ENCODE results near the gene ABHD4.

The ABHD4 gene

DNA sequence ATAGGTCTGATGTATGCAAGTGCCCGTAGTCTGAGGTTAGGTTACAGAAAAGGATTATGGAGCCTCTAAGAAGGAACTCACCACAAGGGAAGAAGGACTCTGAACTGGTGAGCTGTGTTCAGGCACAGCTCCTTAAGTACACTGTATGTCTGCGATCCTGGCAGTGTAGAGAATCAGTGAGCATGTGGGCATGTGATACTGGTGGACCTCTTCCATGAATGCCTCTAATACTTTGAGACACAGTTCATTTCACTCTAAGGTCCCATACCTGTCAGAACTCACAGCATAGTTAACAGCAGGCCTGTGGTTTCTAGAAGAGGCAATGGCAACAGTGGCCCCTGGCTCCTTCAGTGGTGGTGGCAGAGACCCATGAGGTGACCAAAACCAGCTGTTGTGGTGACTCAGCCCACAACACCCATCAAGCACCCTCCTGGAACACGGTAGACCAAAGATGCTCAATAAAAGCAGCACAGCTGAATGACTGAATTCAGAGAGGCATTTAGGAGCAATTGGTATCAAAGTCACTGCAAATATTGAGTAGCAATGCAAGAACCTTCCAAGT is 52.9 kb downstream of the ABHD4 start:
- H3K4me3 ChIP-seq (ENCODE audit: low read length): no peak overlapping the region
- DNase-seq (ENCODE audit: low read depth): peak; percentile 34
- no peak for TF ChIP-seq CTCF (IDR thresholded peaks at IDR 0.05; ENCODE audit: insufficient read depth, low read depth, low read length, missing control alignments)

DNA sequence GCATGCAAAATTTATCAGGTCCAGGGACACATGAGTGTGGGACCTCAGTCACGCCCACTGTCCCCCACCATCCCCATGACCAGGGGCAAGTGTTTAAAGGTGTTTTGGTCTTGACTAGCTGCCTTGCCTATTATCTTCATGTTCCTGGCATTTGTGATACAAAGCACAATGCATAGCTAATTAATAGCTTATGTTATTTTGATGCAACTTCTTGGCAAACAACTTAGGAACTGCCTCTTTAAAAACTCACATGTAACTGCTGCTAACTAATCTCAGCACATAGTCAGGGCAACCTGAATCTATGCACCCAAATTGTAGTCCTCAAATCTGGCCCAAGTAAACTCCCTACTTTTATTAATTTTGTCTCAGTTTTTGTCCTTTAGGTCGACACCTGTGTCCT is 53.5 kb downstream of the ABHD4 start:
- TF ChIP-seq CTCF (IDR thresholded peaks at IDR 0.05; ENCODE audit: insufficient read depth, low read depth, low read length, missing control alignments): no peak
- DNase-seq (ENCODE audit: low read depth): no peak
- H3K4me3 ChIP-seq (ENCODE audit: low read length): no peak overlapping the region

- no peak overlapping the region for H3K4me3 ChIP-seq (ENCODE audit: low read length)
- peak; percentile 83 for DNase-seq (ENCODE audit: low read depth)
Observed at GRCh38 chr14:22653012-22653621, 55.0 kb downstream of the ABHD4 start.

GRCh38 chr14:22656226-22656625 is 58.1 kb downstream of the ABHD4 start:
- no peak overlapping the region for H3K4me3 ChIP-seq (ENCODE audit: low read length)
- DNase-seq (ENCODE audit: low read depth): no peak
- TF ChIP-seq CTCF (IDR thresholded peaks at IDR 0.05; ENCODE audit: insufficient read depth, low read depth, low read length, missing control alignments): no peak

More at GRCh38 chr14:22653012-22653621, 55.0 kb downstream of the ABHD4 start:
- TF ChIP-seq CTCF (IDR thresholded peaks at IDR 0.05; ENCODE audit: insufficient read depth, low read depth, low read length, missing control alignments): peak; percentile 99

DNA sequence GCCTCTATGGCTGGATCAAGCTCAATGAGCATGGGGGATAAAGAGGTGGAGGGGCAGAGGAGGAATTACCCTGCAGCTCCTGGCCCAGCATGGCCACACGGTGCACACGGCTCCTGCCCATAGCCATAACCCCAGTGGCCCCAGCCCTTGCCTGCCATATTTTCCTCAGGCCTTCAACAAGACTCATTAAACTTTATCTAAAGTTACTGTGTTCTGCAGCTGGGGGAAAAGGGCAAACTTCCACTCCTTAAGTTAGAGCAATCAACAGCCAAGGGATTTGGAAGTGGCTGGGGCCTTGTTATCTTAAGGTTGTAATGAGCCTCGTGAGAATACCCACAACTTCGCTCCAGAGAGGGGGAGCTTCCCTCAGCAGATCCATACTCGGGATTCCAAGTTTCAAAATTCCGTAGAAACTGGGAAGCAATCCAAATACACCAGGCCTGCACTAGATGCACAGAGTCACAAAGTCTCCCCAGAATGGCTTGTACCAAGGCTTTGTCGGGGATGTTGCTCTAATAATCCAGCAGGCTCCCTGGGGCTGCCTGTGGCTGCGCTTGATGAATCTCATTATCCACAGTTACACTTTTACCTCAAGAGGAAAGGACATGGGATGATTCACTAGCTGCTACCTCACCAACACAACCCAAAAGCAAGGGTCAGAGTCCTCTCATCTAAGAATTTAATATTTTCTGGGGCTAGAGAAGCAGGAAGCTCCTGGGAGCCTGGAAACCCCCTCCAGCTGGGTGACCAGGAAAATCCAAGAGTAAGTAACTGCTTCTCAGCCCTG is 59.0 kb downstream of the ABHD4 start:
- DNase-seq (ENCODE audit: low read depth): no peak
- H3K4me3 ChIP-seq (ENCODE audit: low read length): no peak overlapping the region
- no peak for TF ChIP-seq CTCF (IDR thresholded peaks at IDR 0.05; ENCODE audit: insufficient read depth, low read depth, low read length, missing control alignments)

- peak; percentile 53 for TF ChIP-seq CTCF (IDR thresholded peaks at IDR 0.05; ENCODE audit: insufficient read depth, low read depth, low read length, missing control alignments)
- DNase-seq (ENCODE audit: low read depth): peak; percentile 65
Observed at GRCh38 chr14:22657861-22658260, 59.8 kb downstream of the ABHD4 start.

More at GRCh38 chr14:22657861-22658260, 59.8 kb downstream of the ABHD4 start:
- no peak overlapping the region for H3K4me3 ChIP-seq (ENCODE audit: low read length)
